ENCODE measurements around the gene RPL35.

Gene RPL35

DNA sequence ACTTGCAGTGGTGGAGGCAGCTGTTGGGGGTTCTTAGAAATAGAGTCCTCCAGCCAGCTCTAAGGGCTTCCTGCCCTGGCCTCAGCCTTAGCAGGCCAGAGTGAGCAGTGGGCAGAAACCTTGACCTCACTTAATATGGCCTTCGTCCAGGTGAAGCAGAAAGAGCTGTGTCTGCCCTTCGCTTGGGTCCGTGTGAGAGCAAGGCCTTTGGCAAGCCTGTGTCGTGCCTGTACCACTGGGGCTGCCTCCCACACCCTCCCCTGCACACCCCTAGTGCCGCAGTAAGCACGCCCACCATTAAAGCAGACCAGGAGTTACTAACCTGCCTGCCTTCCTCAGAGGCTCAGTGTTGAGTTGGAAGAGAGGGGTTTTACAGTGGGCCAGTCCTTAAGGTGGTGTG is 13.7 kb upstream of the RPL35 start:
- DNase-seq: no peak

- DNase-seq: no peak
These were observed 11.9 kb upstream of the RPL35 start for GRCh38 chr9:124873664-124874063.

DNA sequence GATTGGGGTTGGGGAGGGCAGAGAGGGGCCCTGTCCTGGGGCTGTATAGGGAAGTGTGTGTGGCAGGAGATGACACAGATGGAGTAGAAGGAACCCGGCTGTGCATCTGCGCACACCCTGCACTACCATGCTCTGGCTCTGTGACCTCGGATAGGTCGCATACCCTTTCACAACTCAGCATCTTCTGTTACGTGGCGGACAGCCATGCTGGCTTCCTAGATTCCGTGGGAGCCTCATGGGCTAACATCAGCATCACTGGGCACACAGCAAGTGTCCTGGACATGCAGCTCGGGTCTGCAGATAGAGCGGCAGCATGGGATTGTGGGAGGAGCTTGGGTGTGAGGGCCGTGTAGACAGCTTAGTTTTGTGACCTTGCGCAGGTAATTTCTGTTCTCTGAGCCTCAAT is 9.4 kb upstream of the RPL35 start:
- DNase-seq: no peak

DNA sequence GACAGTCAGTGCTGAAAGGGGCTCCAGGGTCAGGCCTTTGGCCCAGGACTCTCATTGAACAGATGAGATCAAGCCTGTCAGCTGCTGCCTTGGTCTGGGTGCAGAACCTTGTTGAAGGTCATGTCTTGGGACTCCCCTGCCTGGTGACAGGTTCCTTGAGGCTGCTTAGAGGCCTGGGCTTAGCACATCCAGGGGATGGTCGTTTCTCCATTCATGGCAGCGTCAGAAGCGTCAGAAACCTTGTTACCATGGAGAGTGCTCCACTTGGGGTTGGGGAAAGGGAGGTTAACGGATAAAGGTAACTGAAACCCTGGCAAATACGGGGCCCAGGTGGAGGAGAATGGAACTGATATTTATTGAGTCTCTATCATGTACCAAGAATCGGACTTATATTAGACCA is 9.0 kb upstream of the RPL35 start:
- DNase-seq: no peak

GRCh38 chr9:124869986-124870560 is 8.3 kb upstream of the RPL35 start:
- DNase-seq: peak in 1 of 2 experiments; percentile 41

- DNase-seq: no peak
These were observed 7.8 kb upstream of the RPL35 start for GRCh38 chr9:124869466-124869985.

GRCh38 chr9:124868511-124869465 is 7.0 kb upstream of the RPL35 start:
- DNase-seq: peak; percentile 76 to 86

- DNase-seq: no peak
These were observed 1.7 kb upstream of the RPL35 start for GRCh38 chr9:124863371-124863871.

- no peak for DNase-seq
These were observed 995 bp downstream of the RPL35 start for GRCh38 chr9:124860582-124861341.

DNA sequence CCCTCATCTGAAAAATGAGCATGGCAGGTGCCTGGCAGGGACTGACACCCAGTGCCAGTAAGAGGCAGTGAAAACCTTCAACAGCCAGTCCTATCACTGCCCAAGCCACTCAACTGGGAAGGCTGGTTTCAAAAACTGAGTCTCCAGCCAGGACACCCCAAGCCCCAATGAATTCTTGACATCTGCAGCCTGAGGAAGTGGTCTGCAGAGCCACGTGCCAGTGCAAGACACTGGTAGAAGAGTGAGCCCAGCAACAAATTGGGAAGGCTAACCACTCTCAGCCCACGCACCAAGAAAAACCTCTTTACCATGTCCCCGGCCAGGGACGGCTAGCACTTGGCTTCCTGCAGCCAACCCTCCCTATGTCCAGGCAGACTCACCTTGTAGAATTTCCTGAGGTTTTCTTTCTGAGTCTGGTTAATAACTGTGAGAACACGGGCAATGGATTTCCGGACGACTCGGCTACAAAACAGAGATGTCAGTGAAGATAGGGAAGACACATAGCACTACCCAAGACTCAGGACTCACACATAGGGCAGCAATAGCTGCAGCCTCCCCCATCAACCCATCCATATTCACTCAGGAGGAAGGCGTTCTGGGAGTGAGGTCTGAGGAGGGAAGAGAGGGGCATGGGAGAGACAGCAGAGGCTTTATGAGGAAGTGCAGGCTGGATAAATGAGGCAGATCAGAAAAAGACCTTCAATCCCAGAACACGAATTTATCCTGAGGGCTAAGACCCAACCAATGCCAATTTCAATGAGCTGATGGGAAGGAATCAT is 1.8 kb downstream of the RPL35 start:
- no peak for DNase-seq

DNA sequence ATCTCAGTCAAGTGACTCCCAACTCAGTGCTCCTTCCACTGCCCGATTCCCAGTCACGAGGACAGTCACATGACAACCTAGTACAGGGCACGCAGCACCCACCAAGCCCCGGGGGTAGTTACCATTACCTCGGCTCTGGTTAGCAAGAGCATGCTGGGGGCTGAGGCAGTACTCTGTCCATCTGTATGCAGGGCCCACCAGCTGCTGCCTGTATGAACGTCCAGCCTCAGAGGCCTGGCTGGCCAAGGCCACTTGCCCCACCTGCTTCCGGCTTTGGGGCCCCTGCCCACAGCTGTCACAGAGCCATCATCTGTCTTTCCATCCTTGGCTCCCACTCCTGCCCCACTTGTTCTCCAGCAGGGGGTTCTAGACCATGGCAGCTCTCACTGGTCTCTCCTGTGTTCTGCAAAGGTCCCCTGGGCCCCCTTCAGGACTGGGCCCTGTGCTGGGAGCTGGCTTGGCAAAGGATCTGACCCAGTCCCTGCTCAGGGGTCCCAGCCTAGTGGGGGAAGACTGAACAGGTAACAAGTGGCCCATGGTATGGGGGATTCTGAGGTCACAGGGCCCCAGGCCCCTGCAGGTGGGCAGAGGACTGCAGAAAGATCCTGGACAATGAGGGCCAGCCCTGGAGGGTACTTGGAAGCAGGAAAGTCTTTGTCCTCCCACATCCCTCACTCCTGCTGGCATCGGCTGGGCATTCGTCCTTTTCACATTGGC is 3.3 kb downstream of the RPL35 start:
- no peak for DNase-seq

DNA sequence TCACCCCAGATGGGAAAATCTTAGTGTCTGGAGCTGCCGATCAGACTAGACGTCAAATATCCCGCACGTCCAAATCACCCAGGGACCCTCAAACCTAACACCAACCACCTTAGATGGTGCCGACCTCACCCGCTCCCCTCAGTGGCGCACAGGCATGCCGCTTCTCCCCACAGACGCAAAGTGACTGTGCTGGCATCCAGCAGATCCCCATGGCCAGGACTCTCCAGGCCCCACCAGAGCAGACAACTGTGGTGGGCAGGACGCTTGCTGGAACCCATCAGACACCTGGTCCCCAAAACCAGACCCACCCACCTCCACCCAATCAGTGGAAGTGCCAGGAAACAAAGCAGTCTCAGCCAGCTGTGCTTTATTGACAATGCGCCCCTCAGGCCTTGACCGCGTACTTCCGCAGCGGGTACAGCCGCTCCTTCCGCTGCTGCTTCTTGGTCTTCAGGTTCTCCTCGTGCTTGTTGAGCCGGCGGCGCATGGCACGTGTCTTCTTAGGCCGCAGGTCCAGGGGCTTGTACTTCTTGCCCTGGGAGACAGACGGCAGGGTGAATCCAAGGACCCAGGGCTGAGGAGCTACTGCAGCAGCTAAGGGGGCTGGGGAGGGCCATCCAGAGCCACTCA is 4.1 kb downstream of the RPL35 start:
- no peak for DNase-seq

DNA sequence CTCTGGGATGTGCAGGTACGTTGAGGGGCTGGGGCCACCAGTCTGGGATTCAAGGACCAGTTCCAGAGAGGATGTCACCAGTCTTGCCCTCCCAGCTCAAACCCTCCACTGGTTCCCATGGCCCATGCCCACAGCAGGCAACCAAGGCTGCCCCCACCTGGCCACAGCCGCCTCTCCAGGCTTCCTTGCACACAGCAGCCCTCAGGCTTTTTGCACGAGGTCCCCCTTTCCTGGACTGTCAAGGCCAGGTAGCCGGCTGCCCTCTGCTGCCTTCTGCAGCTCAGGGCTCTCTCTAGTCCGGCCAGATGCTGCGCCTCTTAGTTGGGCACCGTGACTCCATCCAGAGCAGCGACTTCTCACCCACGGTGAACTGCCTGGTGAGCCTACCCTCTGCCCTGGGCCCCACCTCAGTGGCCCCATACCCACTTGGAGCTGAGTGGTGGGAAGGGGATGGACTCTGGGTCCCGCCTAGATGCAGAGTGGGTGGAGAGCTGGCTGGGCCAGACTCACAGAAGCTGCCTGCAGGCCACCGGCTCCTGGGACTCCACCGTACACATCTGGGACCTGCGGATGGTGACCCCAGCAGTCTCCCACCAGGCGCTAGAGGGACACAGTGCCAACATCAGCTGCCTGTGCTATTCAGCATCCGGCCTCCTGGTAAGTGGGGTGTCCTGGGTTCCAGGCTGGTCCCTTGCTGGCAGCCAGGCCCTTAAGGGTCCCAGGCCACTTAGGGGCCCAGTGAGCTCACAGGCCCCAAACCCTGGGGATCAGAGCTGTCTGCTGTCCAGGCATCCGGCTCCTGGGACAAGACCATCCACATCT is 5.6 kb downstream of the RPL35 start:
- peak; percentile 65 to 68 for DNase-seq

GRCh38 chr9:124855566-124855943 is 6.2 kb downstream of the RPL35 start:
- DNase-seq: no peak

- no peak for DNase-seq
These were observed 6.9 kb downstream of the RPL35 start for GRCh38 chr9:124854822-124855221.

- no peak for DNase-seq
These were observed 7.6 kb downstream of the RPL35 start for GRCh38 chr9:124854161-124854560.

DNA sequence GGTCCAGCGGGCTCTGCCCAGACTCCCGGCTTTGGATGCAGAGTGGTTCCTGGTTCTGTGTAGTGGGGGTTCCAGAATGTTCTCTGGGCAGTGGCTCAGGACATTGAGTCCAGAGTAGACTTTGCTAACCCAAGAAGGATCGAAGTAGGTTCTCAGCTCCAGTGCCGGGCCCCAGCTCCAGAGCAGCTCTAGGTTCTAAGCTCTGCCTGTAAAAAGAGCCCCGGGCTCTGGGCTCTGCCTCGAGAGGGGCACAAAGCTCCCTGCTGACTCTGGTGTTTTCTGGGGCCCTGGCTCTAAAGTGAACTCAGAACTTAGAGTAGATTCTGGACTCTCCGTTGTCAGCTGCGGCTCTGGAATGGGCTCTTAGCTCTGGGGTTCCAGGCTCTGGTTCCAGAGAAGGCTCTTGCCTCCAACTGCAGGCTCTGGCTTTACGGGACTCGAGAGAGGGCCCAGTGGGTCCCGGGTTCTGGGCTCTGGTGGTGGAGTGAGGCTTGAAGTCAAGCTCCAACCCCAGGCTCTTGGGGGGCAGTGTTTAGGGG is 8.1 kb downstream of the RPL35 start:
- no peak for DNase-seq

DNA sequence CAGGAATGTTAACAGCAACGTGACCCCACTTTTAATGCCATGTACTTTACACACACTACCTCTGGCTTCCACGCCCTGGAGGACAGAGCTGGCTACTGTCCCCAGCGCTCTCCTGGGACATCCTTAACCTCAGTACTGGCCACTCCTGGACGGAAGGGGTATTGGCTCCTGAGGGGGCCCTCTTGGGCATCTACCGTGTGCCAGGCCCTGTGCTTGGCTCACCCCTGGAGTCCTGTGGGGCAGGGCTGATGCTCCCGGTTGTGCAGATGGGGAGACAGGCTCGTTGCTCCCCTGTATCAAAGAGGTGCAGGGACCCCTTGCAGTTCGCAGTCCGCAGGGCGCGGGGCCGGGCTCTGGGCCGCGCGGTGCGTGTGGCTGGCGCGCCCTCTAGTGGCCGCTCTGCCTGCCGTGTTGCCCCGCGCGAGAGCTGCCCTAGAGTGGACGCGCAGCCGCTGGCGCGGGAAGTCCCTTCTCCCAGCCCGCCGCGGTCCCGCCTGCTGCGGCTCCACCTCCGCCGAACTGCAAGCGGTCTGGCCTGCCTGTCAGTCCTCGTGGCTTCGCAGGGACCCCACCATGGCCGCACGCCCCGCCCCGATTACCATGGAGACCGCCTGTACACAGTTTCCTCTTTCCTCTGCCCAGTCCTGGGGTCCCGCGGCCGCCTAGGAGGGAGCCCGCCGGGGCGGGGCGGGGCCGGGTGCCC is 8.8 kb downstream of the RPL35 start, which contains the start of gene WDR38:
Gene WDR38, plus strand, starts transcription at position 632 of the 703 bp plus-strand sequence. CDS start 72 bp downstream, outside the sequence.
- peak; percentile 72 to 74 for DNase-seq
